Measurements from ENCODE around the gene IDUA. TPM values are rescaled to one million over a fixed set of nuclear protein-coding genes. Genes with fewer than 3 reads are reported as not detected.

Gene IDUA
- total and polyA plus RNA-seq, 12 donors: 1.6 to 109 (median 31.2) TPM

GRCh38 chr4:1003271-1004070 lies 16.6 kb downstream of the IDUA start:
- Histone ChIP-seq H3K27me3 (peaks cover 42% of the 10 kb centered on the region), H3K36me3 (replicated peaks in 1 of 2) (no peaks in the 10 kb centered on the region), H3K4me3 (peak overlapping the region in 1 of 4 donors; percentile 26), H3K9me3 (replicated peaks in 1 of 3) (no peaks in the 10 kb centered on the region), H3K4me1 (replicated peaks in 1 of 2) (peaks cover 12 to 13% of the 10 kb centered on the region in 2 donors), H3K27ac (no peak overlapping the region)
- TF ChIP-seq CTCF (IDR thresholded peaks at IDR 0.05) (no peak), POLR2A (IDR thresholded peaks at IDR 0.05) (no peak)
- intact Hi-C loops (cut with DNase I): no loop called here
- WGBS, 4 donors: 25 to 32% (median 30%) methylated on average over 21 to 62 of the region's 63 CpGs
- DNase-seq: no peak

GRCh38 chr4:1004071-1004418 lies 17.2 kb downstream of the IDUA start:
- 67 to 86% (median 85%) methylated on average over 1 to 13 of the region's 13 CpGs for WGBS, 4 donors
- peaks cover 42% of the 10 kb centered on the region for H3K27me3 ChIP-seq
- intact Hi-C loops (cut with DNase I): no loop called here
- no peak for DNase-seq
- no peaks in the 10 kb centered on the region for H3K9me3 ChIP-seq (replicated peaks in 1 of 3)
- peaks cover 12 to 17% of the 10 kb centered on the region in 2 donors for H3K4me1 ChIP-seq (replicated peaks in 1 of 2)
- TF ChIP-seq POLR2A (IDR thresholded peaks at IDR 0.05) (no peak), CTCF (IDR thresholded peaks at IDR 0.05) (no peak)
- H3K4me3 ChIP-seq: no peak overlapping the region
- H3K27ac ChIP-seq: no peak overlapping the region
- no peaks in the 10 kb centered on the region for H3K36me3 ChIP-seq (replicated peaks in 1 of 2)

- no peak for DNase-seq
- Histone ChIP-seq H3K27me3 (peaks cover 42% of the 10 kb centered on the region), H3K36me3 (replicated peaks in 1 of 2) (no peaks in the 10 kb centered on the region), H3K4me3 (no peak overlapping the region), H3K27ac (no peak overlapping the region), H3K4me1 (replicated peaks in 1 of 2) (peaks cover 12 to 20% of the 10 kb centered on the region in 2 donors), H3K9me3 (replicated peaks in 1 of 3) (no peaks in the 10 kb centered on the region)
- 64 to 79% (median 74%) methylated on average over 17 to 25 of the region's 25 CpGs for WGBS, 4 donors
- intact Hi-C loops (cut with DNase I): no loop called here
- TF ChIP-seq CTCF (IDR thresholded peaks at IDR 0.05): no peak
- TF ChIP-seq POLR2A (IDR thresholded peaks at IDR 0.05): no peak
Measured at GRCh38 chr4:1004557-1005485, 18.0 kb downstream of the IDUA start.

GRCh38 chr4:1006856-1007255 lies 20.0 kb downstream of the IDUA start:
- intact Hi-C loops (cut with DNase I): no loop called here
- no peak for TF ChIP-seq POLR2A (IDR thresholded peaks at IDR 0.05)
- no peak for TF ChIP-seq CTCF (IDR thresholded peaks at IDR 0.05)
- 84 to 89% (median 87%) methylated on average over 5 of the region's 5 CpGs for WGBS, 4 donors
- Histone ChIP-seq H3K4me1 (replicated peaks in 1 of 2) (peaks cover 26 to 31% of the 10 kb centered on the region in 2 donors), H3K36me3 (replicated peaks in 1 of 2) (no peaks in the 10 kb centered on the region), H3K27me3 (peaks cover 33% of the 10 kb centered on the region), H3K27ac (no peak overlapping the region), H3K4me3 (no peak overlapping the region), H3K9me3 (replicated peaks in 1 of 3) (no peaks in the 10 kb centered on the region)
- DNase-seq: no peak
